Retinal pigment epithelial cell (primary cell): ENCODE data around the gene ZNF775.

Experiments
- DNase-seq: peaks from one replicate; pipeline ENCODE4 v3.0.0-alpha.2; 2010; ENCODE audit warnings: low read depth
- H3K4me3 ChIP-seq: 2 replicates; pipeline ENCODE4 v1.5.1; 2011; ENCODE audit warnings: mild to moderate bottlenecking, low read length, control low read depth, moderate library complexity
- CTCF ChIP-seq: conservative IDR thresholded peaks from 2 replicates; pipeline ENCODE4 v1.5.1; 2011; ENCODE audit warnings: low read depth, low read length, control low read depth, inconsistent platforms

ZNF775 gene

GRCh38 chr7:150402671-150403321, 23.7 kb downstream of the ZNF775 start:
- no peak for TF ChIP-seq CTCF
- H3K4me3 ChIP-seq: no peak overlapping the region
- DNase-seq: no peak

GRCh38 chr7:150403376-150404171, 24.4 kb downstream of the ZNF775 start:
- no peak for DNase-seq
- H3K4me3 ChIP-seq: no peak overlapping the region
- no peak for TF ChIP-seq CTCF

- peak overlapping the region; percentile 79 for H3K4me3 ChIP-seq
- DNase-seq: no peak
- TF ChIP-seq CTCF: no peak
These were observed 25.2 kb downstream of the ZNF775 start for GRCh38 chr7:150404172-150404804.

GRCh38 chr7:150404805-150405583, 25.9 kb downstream of the ZNF775 start:
- peak; percentile 11 for TF ChIP-seq CTCF
- peak overlapping the region; percentile 79 for H3K4me3 ChIP-seq
- DNase-seq: peak; percentile 52

GRCh38 chr7:150405584-150406311, 26.6 kb downstream of the ZNF775 start:
- no peak for DNase-seq
- no peak for TF ChIP-seq CTCF
- H3K4me3 ChIP-seq: peak overlapping the region; percentile 79

- no peak overlapping the region for H3K4me3 ChIP-seq
- DNase-seq: no peak
- TF ChIP-seq CTCF: no peak
These were observed 27.1 kb downstream of the ZNF775 start for GRCh38 chr7:150406312-150406566.
